Measurements from ENCODE around the gene FGF11. TPM values are rescaled to one million over a fixed set of nuclear protein-coding genes. Genes with fewer than 3 reads are reported as not detected.

The FGF11 gene
- total and polyA plus RNA-seq, 2 donors (not counting 3 experiments of a cell fraction or from before 2014, with no cell fraction given) = 0.70 TPM; not detected in 1

DNA sequence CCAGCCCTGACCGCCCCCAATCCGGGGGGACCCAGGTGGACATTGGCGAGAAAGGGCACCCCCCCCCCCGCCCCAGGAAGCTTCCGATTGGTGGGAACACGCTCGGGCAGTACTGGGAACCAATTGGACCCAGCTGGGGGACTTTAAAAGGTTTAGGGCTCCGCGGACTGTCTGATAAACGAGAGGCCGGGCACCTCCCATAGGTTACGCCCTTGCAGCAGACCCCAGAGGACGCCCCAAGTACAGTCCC lies 35.7 kb upstream of the FGF11 start:
- H2AFZ ChIP-seq (ENCODE audit: low read depth, low read length) = peak overlapping the region; percentile 68
- peak overlapping the region; percentile 21 for H3K27ac ChIP-seq (ENCODE audit: insufficient read depth, low read depth, low read length)
- dilution Hi-C loops (cut with MboI; ENCODE audit: extremely low pct_ligation_motif_present, low sequenced_read_pairs) (no loop called here), intact Hi-C loops (cut with micrococcal nuclease) (no loop called here)
- TF ChIP-seq, protein P1, sequence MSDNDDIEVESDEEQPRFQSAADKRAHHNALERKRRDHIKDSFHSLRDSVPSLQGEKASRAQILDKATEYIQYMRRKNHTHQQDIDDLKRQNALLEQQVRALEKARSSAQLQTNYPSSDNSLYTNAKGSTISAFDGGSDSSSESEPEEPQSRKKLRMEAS (IDR thresholded peaks at IDR 0.05; ENCODE audit: insufficient read depth, insufficient read length) = no peak
- TF ChIP-seq GATA2 (IDR thresholded peaks at IDR 0.05; ENCODE audit: insufficient read depth, insufficient read length, low read depth, low read length) (no peak), POLR2AphosphoS5 (IDR thresholded peaks at IDR 0.05; ENCODE audit: insufficient read depth, low read depth, low read length) (no peak), JUN (IDR thresholded peaks at IDR 0.05; ENCODE audit: borderline replicate concordance, insufficient read depth, insufficient read length, low read depth) (no peak), EZH2 (IDR thresholded peaks at IDR 0.05; ENCODE audit: borderline replicate concordance, low read depth, low read length, severe bottlenecking) (no peak)
- TF ChIP-seq, protein P2, sequence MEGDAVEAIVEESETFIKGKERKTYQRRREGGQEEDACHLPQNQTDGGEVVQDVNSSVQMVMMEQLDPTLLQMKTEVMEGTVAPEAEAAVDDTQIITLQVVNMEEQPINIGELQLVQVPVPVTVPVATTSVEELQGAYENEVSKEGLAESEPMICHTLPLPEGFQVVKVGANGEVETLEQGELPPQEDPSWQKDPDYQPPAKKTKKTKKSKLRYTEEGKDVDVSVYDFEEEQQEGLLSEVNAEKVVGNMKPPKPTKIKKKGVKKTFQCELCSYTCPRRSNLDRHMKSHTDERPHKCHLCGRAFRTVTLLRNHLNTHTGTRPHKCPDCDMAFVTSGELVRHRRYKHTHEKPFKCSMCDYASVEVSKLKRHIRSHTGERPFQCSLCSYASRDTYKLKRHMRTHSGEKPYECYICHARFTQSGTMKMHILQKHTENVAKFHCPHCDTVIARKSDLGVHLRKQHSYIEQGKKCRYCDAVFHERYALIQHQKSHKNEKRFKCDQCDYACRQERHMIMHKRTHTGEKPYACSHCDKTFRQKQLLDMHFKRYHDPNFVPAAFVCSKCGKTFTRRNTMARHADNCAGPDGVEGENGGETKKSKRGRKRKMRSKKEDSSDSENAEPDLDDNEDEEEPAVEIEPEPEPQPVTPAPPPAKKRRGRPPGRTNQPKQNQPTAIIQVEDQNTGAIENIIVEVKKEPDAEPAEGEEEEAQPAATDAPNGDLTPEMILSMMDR (IDR thresholded peaks at IDR 0.05; ENCODE audit: extremely low read depth in 1 of 2, insufficient read depth in 1 of 2, low read depth in 1 of 2, low read length in 2 of 2) = no peak
- FAIRE-seq (no peak), DNase-seq (ENCODE audit: low read depth, low spot score) (no peak)
- H3K9me3 ChIP-seq (replicated peaks; ENCODE audit: control insufficient read depth, insufficient read depth, low read length) = no peaks in the 10 kb centered on the region
- peak overlapping the region; percentile 50 for H3K4me2 ChIP-seq (ENCODE audit: insufficient read depth, low read length)
- BruUV-seq (replicated peaks) = no TSS peak
- no peaks in the 10 kb centered on the region for H3K9me1 ChIP-seq (replicated peaks; ENCODE audit: control insufficient read depth, extremely low read depth, insufficient read depth, low read length)
- ChIA-PET POLR2A (interaction anchor here (0.5 to 1.6 kb wide), 16 partner anchors 9 to 340 kb away, joined by 3 to 14 read pairs (median 5); partner anchors contain the start of genes MPDU1, PLSCR3, POLR2A and TMEM102), CTCF (interaction anchor here (0.6 to 2.9 kb wide), 19 partner anchors 10 to 283 kb away, joined by 3 to 40 read pairs (median 4); partner anchors contain the start of genes CHRNB1, PLSCR3, TMEM102 and TMEM95)
- H3K9ac ChIP-seq (replicated peaks; ENCODE audit: extremely low read depth, insufficient read depth, low read length) = peak overlapping the region; percentile 30
- peaks cover 0 to under 1% of the 10 kb centered on the region in 2 experiments for H3K36me3 ChIP-seq (ENCODE audit: control insufficient read depth in 2 of 2, extremely low read depth in 1 of 2, insufficient read depth in 2 of 2, low read length in 2 of 2)
- H3K27me3 ChIP-seq (ENCODE audit: control insufficient read depth in 2 of 2, insufficient read depth in 2 of 2, low read length in 2 of 2) = no peaks in the 10 kb centered on the region
- H3K4me1 ChIP-seq (ENCODE audit: control insufficient read depth, extremely low read depth, insufficient read depth, low read length) = peaks cover 12% of the 10 kb centered on the region
- peaks cover 4% of the 10 kb centered on the region for H3K79me2 ChIP-seq (ENCODE audit: control insufficient read depth, insufficient read depth, low read length)
- H4K20me1 ChIP-seq (replicated peaks; ENCODE audit: control insufficient read depth, extremely low read depth, insufficient read depth, low read length) = no peaks in the 10 kb centered on the region
- H3K4me3 ChIP-seq (replicated peaks in 1 of 3; ENCODE audit: insufficient read depth in 1 of 3, low read depth in 1 of 3, low read length in 3 of 3) = peak overlapping the region; percentile 43 to 61 (median 52)
